LNCAP (cell line): ENCODE measurements around the gene TRRAP.

Source experiments
- TF ChIP-seq, protein P1 (sequence below): fragments of 450-650 bp; IDR thresholded peaks from 2 replicates; pipeline ENCODE4 v1.5.1; 2017; ENCODE audit warnings: mild to moderate bottlenecking

Gene TRRAP

GRCh38 chr7:99005776-99006175 lies 127.4 kb downstream of the TRRAP start:
- TF ChIP-seq, protein P1, sequence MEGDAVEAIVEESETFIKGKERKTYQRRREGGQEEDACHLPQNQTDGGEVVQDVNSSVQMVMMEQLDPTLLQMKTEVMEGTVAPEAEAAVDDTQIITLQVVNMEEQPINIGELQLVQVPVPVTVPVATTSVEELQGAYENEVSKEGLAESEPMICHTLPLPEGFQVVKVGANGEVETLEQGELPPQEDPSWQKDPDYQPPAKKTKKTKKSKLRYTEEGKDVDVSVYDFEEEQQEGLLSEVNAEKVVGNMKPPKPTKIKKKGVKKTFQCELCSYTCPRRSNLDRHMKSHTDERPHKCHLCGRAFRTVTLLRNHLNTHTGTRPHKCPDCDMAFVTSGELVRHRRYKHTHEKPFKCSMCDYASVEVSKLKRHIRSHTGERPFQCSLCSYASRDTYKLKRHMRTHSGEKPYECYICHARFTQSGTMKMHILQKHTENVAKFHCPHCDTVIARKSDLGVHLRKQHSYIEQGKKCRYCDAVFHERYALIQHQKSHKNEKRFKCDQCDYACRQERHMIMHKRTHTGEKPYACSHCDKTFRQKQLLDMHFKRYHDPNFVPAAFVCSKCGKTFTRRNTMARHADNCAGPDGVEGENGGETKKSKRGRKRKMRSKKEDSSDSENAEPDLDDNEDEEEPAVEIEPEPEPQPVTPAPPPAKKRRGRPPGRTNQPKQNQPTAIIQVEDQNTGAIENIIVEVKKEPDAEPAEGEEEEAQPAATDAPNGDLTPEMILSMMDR = no peak

GRCh38 chr7:99006739-99007424 lies 128.6 kb downstream of the TRRAP start:
- TF ChIP-seq, protein P1 = no peak

GRCh38 chr7:99008181-99008631 lies 129.9 kb downstream of the TRRAP start:
- TF ChIP-seq, protein P1 = no peak

GRCh38 chr7:99008921-99009530 lies 130.7 kb downstream of the TRRAP start:
- TF ChIP-seq, protein P1 = no peak

DNA sequence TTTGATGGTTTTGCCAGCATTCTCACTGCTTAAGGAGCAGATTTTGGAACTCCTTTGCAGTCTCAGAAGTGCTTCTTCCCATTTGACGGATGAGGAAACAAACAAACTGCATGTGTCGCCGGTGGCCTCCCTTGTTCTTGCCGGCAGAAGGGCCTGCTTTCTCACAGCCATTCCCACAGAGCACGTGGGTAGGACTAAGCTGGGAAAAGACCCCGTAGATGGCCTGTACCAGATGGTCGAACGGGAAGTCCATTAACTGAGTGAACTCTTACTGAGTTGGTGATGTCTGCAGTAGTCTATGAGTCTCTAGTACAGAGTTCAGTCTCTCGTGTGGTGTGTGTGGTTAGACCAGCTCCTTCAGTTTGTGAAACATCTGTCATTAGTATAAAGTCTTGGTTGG lies 131.9 kb downstream of the TRRAP start:
- TF ChIP-seq, protein P1 = no peak

DNA sequence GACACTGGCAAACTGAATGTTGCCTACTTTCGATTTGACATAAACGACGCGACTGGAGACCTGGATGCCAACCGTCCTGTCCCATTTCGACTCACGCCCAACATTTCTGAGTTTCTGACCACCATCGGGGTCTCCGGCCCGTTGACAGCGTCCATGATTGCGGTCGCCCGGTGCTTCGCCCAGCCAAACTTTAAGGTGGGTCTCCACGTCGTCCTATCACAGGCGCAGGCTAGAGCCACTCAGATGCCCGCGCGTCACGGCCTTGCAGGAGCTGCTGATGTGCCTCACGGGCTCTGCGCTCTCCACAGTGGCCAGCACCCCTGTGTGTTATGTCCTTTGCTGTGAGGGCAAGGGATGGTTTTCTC lies 133.0 kb downstream of the TRRAP start:
- TF ChIP-seq, protein P1 = no peak

DNA sequence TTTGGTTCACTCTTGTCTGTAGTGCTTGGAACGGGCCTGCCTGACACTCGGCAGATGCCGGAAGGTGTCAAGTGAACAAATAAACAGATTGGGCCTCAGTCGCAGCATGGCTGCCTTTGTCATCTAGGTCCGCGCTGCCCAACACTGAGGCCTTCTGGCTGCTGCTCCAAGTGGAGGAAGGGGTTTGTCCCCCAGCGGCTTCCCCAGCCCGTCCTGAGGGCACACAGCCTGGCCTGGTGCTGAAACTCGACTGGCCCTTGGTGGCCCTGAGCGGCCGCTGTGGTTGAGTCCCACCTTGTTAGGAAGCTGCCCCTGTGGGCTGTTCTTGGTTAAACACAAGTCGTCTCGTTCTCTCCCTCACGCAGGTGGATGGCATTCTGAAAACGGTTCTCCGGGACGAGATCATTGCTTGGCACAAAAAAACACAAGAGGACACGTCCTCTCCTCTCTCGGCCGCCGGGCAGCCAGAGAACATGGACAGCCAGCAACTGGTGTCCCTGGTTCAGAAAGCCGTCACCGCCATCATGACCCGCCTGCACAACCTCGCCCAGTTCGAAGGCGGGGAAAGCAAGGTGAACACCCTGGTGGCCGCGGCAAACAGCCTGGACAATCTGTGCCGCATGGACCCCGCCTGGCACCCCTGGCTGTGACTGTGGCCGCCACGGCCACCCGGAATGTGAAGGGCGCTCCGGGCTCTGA lies 133.5 kb downstream of the TRRAP start:
- TF ChIP-seq, protein P1 = no peak
